GM23248 (cell line): ENCODE measurements around the gene SYNPO2. TPM values are rescaled to one million over a fixed set of nuclear protein-coding genes. Genes with fewer than 3 reads are reported as not detected.

ENCODE experiments used
- DNase-seq: peaks from one replicate; pipeline ENCODE4 v3.0.0-alpha.2; 2015
- H2AFZ ChIP-seq: fragments of 200-600 bp; sonication (generic); 2 replicates; pipeline ENCODE4 v1.6.1; 2016; ENCODE audit warnings: antibody characterized with exemption
- H3F3A ChIP-seq: fragments of 200-600 bp; sonication (generic); 2 replicates; pipeline ENCODE4 v1.6.1; 2016; ENCODE audit warnings: mild to moderate bottlenecking, antibody characterized with exemption, mixed run types; ENCODE audit not compliant: insufficient read depth
- H3K27ac ChIP-seq: fragments of 200-600 bp; sonication (generic); 2 replicates; pipeline ENCODE4 v1.5.1; 2016; ENCODE audit warnings: mild to moderate bottlenecking
- H3K27me3 ChIP-seq: fragments of 200-600 bp; sonication (generic); replicated peaks from 2 replicates; pipeline ENCODE4 v1.6.1; 2016; ENCODE audit warnings: mild to moderate bottlenecking; ENCODE audit not compliant: insufficient read depth
- H3K36me3 ChIP-seq: fragments of 200-600 bp; sonication (generic); 2 replicates; pipeline ENCODE4 v1.6.1; 2016; ENCODE audit warnings: low read depth, mild to moderate bottlenecking
- H3K4me1 ChIP-seq: fragments of 200-600 bp; sonication (generic); 2 replicates; pipeline ENCODE4 v1.6.1; 2016; ENCODE audit warnings: mild to moderate bottlenecking; ENCODE audit not compliant: insufficient read depth
- H3K4me2 ChIP-seq: fragments of 200-600 bp; sonication (generic); one replicate; pipeline ENCODE4 v1.6.1; 2016; ENCODE audit warnings: mild to moderate bottlenecking; ENCODE audit not compliant: unreplicated experiment
- H3K4me3 ChIP-seq: fragments of 200-600 bp; sonication (generic); 2 replicates; pipeline ENCODE4 v1.5.1; 2016; ENCODE audit warnings: mild to moderate bottlenecking
- H3K79me2 ChIP-seq: fragments of 200-600 bp; sonication (generic); 2 replicates; pipeline ENCODE4 v1.6.1; 2016; ENCODE audit warnings: mild to moderate bottlenecking; ENCODE audit not compliant: insufficient read depth
- H3K9ac ChIP-seq: fragments of 200-600 bp; sonication (generic); 2 replicates; pipeline ENCODE4 v1.6.1; 2016; ENCODE audit warnings: mild to moderate bottlenecking
- H3K9me2 ChIP-seq: fragments of 200-600 bp; sonication (generic); 2 replicates; pipeline ENCODE4 v1.6.1; 2016; ENCODE audit warnings: mixed run types, mild to moderate bottlenecking, moderate library complexity; ENCODE audit not compliant: insufficient read depth
- H3K9me3 ChIP-seq: fragments of 200-600 bp; sonication (generic); one replicate; pipeline ENCODE4 v1.6.1; 2017; ENCODE audit warnings: low read depth
- H4K20me1 ChIP-seq: fragments of 200-600 bp; sonication (generic); 2 replicates; pipeline ENCODE4 v1.6.0; 2016; ENCODE audit not compliant: insufficient read depth
- EZH2 ChIP-seq: fragments of 200-600 bp; sonication (generic); IDR thresholded peaks from 2 replicates; pipeline ENCODE4 v1.6.1; 2018; ENCODE audit warnings: antibody characterized with exemption, mild to moderate bottlenecking; ENCODE audit not compliant: insufficient read depth, poor library complexity, severe bottlenecking
- EZH2phosphoT487 ChIP-seq: fragments of 200-600 bp; sonication (generic); IDR thresholded peaks from 2 replicates; pipeline ENCODE4 v1.6.1; 2018; ENCODE audit warnings: antibody characterized with exemption, moderate library complexity, mild to moderate bottlenecking, low read depth; ENCODE audit not compliant: insufficient read depth
- WGBS, 2 experiments: methylation state at CpG; one replicate each; pipeline ENCODE4 v1.1.6; 2015 to 2017; ENCODE audit warnings: low lambda C conversion rate in 2 of 2, low coverage in 1 of 2; ENCODE audit errors: missing lambda C conversion rate in 2 of 2; 5-methylcytosine and 5-hydroxymethylcytosine counted together
- in situ Hi-C: fragments of 300-500 bp; cut with MboI; formaldehyde crosslinking; loops from 2 replicates; pipeline ENCODE4 v1.15.0; 2020
- polyA plus RNA-seq: library from polyadenylated mRNA; unstranded; fragments of >200 nt; fragmentation: Nextera tagmentation; extraction: Ambion mirVana; gene quantifications from 2 replicates; pipeline ENCODE4 v1.2.1, GENCODE V29; 2016
- total RNA-seq: library from RNA; depleted of rRNA; stranded (reverse); fragments of >200 nt; shearing (Covaris generic); gene quantifications from 2 replicates; pipeline ENCODE4 v1.2.3, GENCODE V29; 2014

Gene SYNPO2
- total and polyA plus RNA-seq, 2 experiments from 2014 or later, result 3.1 to 5.0 TPM

- TF ChIP-seq EZH2, result no peak
- TF ChIP-seq EZH2phosphoT487, result no peak
- Histone ChIP-seq H3F3A (peaks cover 34% of the 10 kb centered on the region), H3K4me2 (no peak overlapping the region), H3K27me3 (no peaks in the 10 kb centered on the region), H3K9me3 (no peaks in the 10 kb centered on the region), H3K4me1 (peaks cover 50% of the 10 kb centered on the region), H2AFZ (no peak overlapping the region), H3K4me3 (no peak overlapping the region), H3K9me2 (no peaks in the 10 kb centered on the region), H3K9ac (no peak overlapping the region), H3K36me3 (no peaks in the 10 kb centered on the region), H3K79me2 (no peaks in the 10 kb centered on the region), H3K27ac (no peak overlapping the region), H4K20me1 (no peaks in the 10 kb centered on the region)
- WGBS, 2 experiments, result 84 to 85% methylated on average over 4 of the region's 4 CpGs
- no peak for DNase-seq
- in situ Hi-C loops, result loop anchor here (25.0 kb wide), 1 partner anchor 97 kb away; no protein-coding TSS in a partner anchor
These were observed 145.8 kb downstream of the SYNPO2 start for GRCh38 chr4:119034276-119035008.

- no peaks in the 10 kb centered on the region for H4K20me1 ChIP-seq
- in situ Hi-C loops, result loop anchor here (25.0 kb wide), 1 partner anchor 99 kb away; no protein-coding TSS in a partner anchor
- 89 to 93% methylated on average over 8 of the region's 8 CpGs for WGBS, 2 experiments
- H3K4me1 ChIP-seq, result peaks cover 65% of the 10 kb centered on the region
- no peak for TF ChIP-seq EZH2
- TF ChIP-seq EZH2phosphoT487, result no peak
- no peaks in the 10 kb centered on the region for H3K9me3 ChIP-seq
- H3K27me3 ChIP-seq, result no peaks in the 10 kb centered on the region
- H3K79me2 ChIP-seq, result no peaks in the 10 kb centered on the region
- H2AFZ ChIP-seq, result no peak overlapping the region
- H3K9me2 ChIP-seq, result no peaks in the 10 kb centered on the region
- H3K36me3 ChIP-seq, result no peaks in the 10 kb centered on the region
- DNase-seq, result peak; percentile 57
- H3F3A ChIP-seq, result peaks cover 50% of the 10 kb centered on the region
- H3K27ac ChIP-seq, result peak overlapping the region; percentile 14; the same call in 1 of the 2 replicates
- H3K4me2 ChIP-seq, result no peak overlapping the region
- no peak overlapping the region for H3K9ac ChIP-seq
- H3K4me3 ChIP-seq, result no peak overlapping the region
These were observed 147.5 kb downstream of the SYNPO2 start for GRCh38 chr4:119035951-119036737.

GRCh38 chr4:119037709-119038108, 149.1 kb downstream of the SYNPO2 start:
- Histone ChIP-seq H3K4me3 (no peak overlapping the region), H3K9me3 (no peaks in the 10 kb centered on the region), H3K27me3 (no peaks in the 10 kb centered on the region), H3K4me1 (peaks cover 81% of the 10 kb centered on the region), H3K9me2 (no peaks in the 10 kb centered on the region), H3K79me2 (no peaks in the 10 kb centered on the region), H3K9ac (no peak overlapping the region), H3K4me2 (peak overlapping the region; percentile 30), H3K36me3 (no peaks in the 10 kb centered on the region), H2AFZ (peak overlapping the region; percentile 55), H3K27ac (peak overlapping the region; percentile 86), H4K20me1 (no peaks in the 10 kb centered on the region), H3F3A (peaks cover 57% of the 10 kb centered on the region)
- TF ChIP-seq EZH2phosphoT487 (no peak), EZH2 (no peak)
- in situ Hi-C loops, result loop anchor here (25.0 kb wide), 1 partner anchor 100 kb away; no protein-coding TSS in a partner anchor
- WGBS, 2 experiments, result 48 to 64% methylated on average over 1 of the region's 1 CpG
- DNase-seq, result no peak

GRCh38 chr4:119038116-119038841, 149.6 kb downstream of the SYNPO2 start:
- H3K27ac ChIP-seq, result peak overlapping the region; percentile 86
- peak overlapping the region; percentile 19; the same call in 1 of the 2 replicates for H3K9ac ChIP-seq
- H3K9me3 ChIP-seq, result no peaks in the 10 kb centered on the region
- H2AFZ ChIP-seq, result peak overlapping the region; percentile 55
- 38 to 47% methylated on average over 5 of the region's 5 CpGs for WGBS, 2 experiments
- H3K4me3 ChIP-seq, result peak overlapping the region; percentile 8
- H3K27me3 ChIP-seq, result no peaks in the 10 kb centered on the region
- TF ChIP-seq EZH2phosphoT487 (no peak), EZH2 (no peak)
- H3F3A ChIP-seq, result peaks cover 57% of the 10 kb centered on the region
- in situ Hi-C loops, result loop anchor here (25.0 kb wide), 1 partner anchor 101 kb away; no protein-coding TSS in a partner anchor
- H3K79me2 ChIP-seq, result no peaks in the 10 kb centered on the region
- DNase-seq, result peak; percentile 72
- H3K4me2 ChIP-seq, result peak overlapping the region; percentile 30
- no peaks in the 10 kb centered on the region for H3K36me3 ChIP-seq
- peaks cover 83% of the 10 kb centered on the region for H3K4me1 ChIP-seq
- no peaks in the 10 kb centered on the region for H4K20me1 ChIP-seq
- H3K9me2 ChIP-seq, result no peaks in the 10 kb centered on the region
